Left cardiac atrium (tissue), 4 donors: Measurements from ENCODE around the gene BCR. TPM values are rescaled to one million over a fixed set of nuclear protein-coding genes. Genes with fewer than 3 reads are reported as not detected.
"Not testable (repeated sequence)": the region's sequence is repeated elsewhere in the genome, so short reads cannot be mapped to it uniquely, and the experiment has no call there.

Source experiments
- ATAC-seq, 2 donors: fragments of 200-7000 bp; cut with Tn5 transposase; one replicate each; pipeline ENCODE4 v1.9.1; 2020; ENCODE audit warnings: mild to moderate bottlenecking in 2 of 2, moderate library complexity in 2 of 2
- DNase-seq: peaks from one replicate; pipeline ENCODE4 v3.0.0-alpha.2; 2020
- intact Hi-C, 2 donors: fragments of 100-400 bp; cut with DNase I; formaldehyde crosslinking; loops; one replicate each; pipeline versions ENCODE4 v1.14.1 to v1.15.1; 2022 to 2023
- total RNA-seq, 2 donors: library from RNA; stranded (reverse); fragmentation: NEBNext Ultra II Directional; extraction: Animal tissue kit (Norgen Biotek cat#: 25700); gene quantifications; one replicate each; pipeline ENCODE4 v1.2.1, GENCODE V29; 2021
- donor health status: DM: no; HTN: yes; CAD: no.
- donor health status: DM: no; HTN: yes; CAD: no; lungs with severe emphysema.
- donor health status: DM: yes; HTN: yes; CAD: no.
- donor health status: Dilated cardiomyopathy.

BCR gene
- total RNA-seq, 2 donors from 2014 or later: 28.0 to 47.1 TPM

GRCh38 chr22:23341942-23342695 lies 161.8 kb downstream of the BCR start:
- DNase-seq, intact Hi-C loops: not testable (repeated sequence)
- peak in 1 of 2 donors; percentile 30 for ATAC-seq

GRCh38 chr22:23351321-23351720 lies 171.0 kb downstream of the BCR start:
- DNase-seq (no peak), ATAC-seq (no peak)
- intact Hi-C loops: no loop called here

GRCh38 chr22:23353004-23353403 lies 172.7 kb downstream of the BCR start:
- DNase-seq: no peak
- no peak for ATAC-seq

GRCh38 chr22:23353696-23354095 lies 173.4 kb downstream of the BCR start:
- intact Hi-C loops: no loop called here
- DNase-seq: no peak
- no peak for ATAC-seq

More at GRCh38 chr22:23353004-23353403, 172.7 kb downstream of the BCR start:
- intact Hi-C loops: no loop called here

GRCh38 chr22:23356094-23356493 lies 175.8 kb downstream of the BCR start:
- no peak for DNase-seq
- intact Hi-C loops: no loop called here
- no peak for ATAC-seq

- intact Hi-C loops: no loop called here
- DNase-seq: no peak
Measured at GRCh38 chr22:23357053-23357452, 176.7 kb downstream of the BCR start.

GRCh38 chr22:23359583-23360123 lies 179.3 kb downstream of the BCR start:
- intact Hi-C loops: no loop called here
- DNase-seq: no peak

More at GRCh38 chr22:23357053-23357452, 176.7 kb downstream of the BCR start:
- no peak for ATAC-seq

GRCh38 chr22:23361676-23362075 lies 181.4 kb downstream of the BCR start:
- ATAC-seq: no peak
- intact Hi-C loops: no loop called here

More at GRCh38 chr22:23359583-23360123, 179.3 kb downstream of the BCR start:
- no peak for ATAC-seq

GRCh38 chr22:23363683-23364082 lies 183.4 kb downstream of the BCR start:
- DNase-seq (no peak), ATAC-seq (no peak)
- intact Hi-C loops: no loop called here

More at GRCh38 chr22:23361676-23362075, 181.4 kb downstream of the BCR start:
- DNase-seq: no peak

GRCh38 chr22:23364389-23364788 lies 184.1 kb downstream of the BCR start:
- DNase-seq: no peak
- intact Hi-C loops: no loop called here
- no peak for ATAC-seq

GRCh38 chr22:23365524-23365923 lies 185.2 kb downstream of the BCR start:
- intact Hi-C loops: no loop called here

GRCh38 chr22:23365961-23366360 lies 185.7 kb downstream of the BCR start:
- ATAC-seq (no peak), DNase-seq (no peak)
- intact Hi-C loops: no loop called here

More at GRCh38 chr22:23365524-23365923, 185.2 kb downstream of the BCR start:
- ATAC-seq: no peak
- DNase-seq: no peak

- intact Hi-C loops, DNase-seq: not testable (repeated sequence)
Measured at GRCh38 chr22:23367196-23367595, 186.9 kb downstream of the BCR start.

More at GRCh38 chr22:23367196-23367595, 186.9 kb downstream of the BCR start:
- not testable (repeated sequence) for ATAC-seq

Other genes with a start within 250 kb of the BCR start
- 1 to 10 TPM; 2.6 to 2.8 TPM for gene GNAZ, start 110.0 kb upstream of the BCR start, total RNA-seq
- not detected for gene RSPH14, start 38.5 kb upstream of the BCR start, total RNA-seq
- gene RAB36, start 35.0 kb upstream of the BCR start, total RNA-seq: 1 to 10 TPM; 1.0 to 1.3 TPM